Suprapubic skin (tissue), 4 donors: ENCODE results near the gene MCRIP2. TPM values are rescaled to one million over a fixed set of nuclear protein-coding genes. Genes with fewer than 3 reads are reported as not detected.

ENCODE experiments used
- DNase-seq, 2 donors: peaks; one replicate each; pipeline ENCODE4 v3.0.0-alpha.2; 2019; ENCODE audit warnings: low spot score in 2 of 2
- H3K27ac ChIP-seq: fragments of 200-600 bp; sonication (generic); one replicate; pipeline ENCODE4 v1.5.1; 2019
- H3K27me3 ChIP-seq: fragments of 200-600 bp; sonication (generic); one replicate; pipeline ENCODE4 v1.5.1; 2019
- H3K36me3 ChIP-seq: fragments of 200-600 bp; sonication (generic); one replicate; pipeline ENCODE4 v1.5.1; 2019
- H3K4me1 ChIP-seq: fragments of 200-600 bp; sonication (generic); one replicate; pipeline ENCODE4 v1.5.1; 2019
- H3K4me3 ChIP-seq: fragments of 200-600 bp; sonication (generic); one replicate; pipeline ENCODE4 v1.5.1; 2019; ENCODE audit warnings: mild to moderate bottlenecking
- H3K9me3 ChIP-seq: fragments of 200-600 bp; sonication (generic); one replicate; pipeline ENCODE4 v1.5.1; 2019
- CTCF ChIP-seq, 2 donors: fragments of 200-600 bp in 1 of 2; fragments of 450-650 bp in 1 of 2; sonication (generic) in 1 of 2; IDR thresholded peaks; one replicate each; pipeline ENCODE4 v1.5.1; 2016 to 2019; ENCODE audit warnings: antibody characterized with exemption in 2 of 2, mild to moderate bottlenecking in 1 of 2, moderate library complexity in 1 of 2
- EP300 ChIP-seq: sonication (generic); formaldehyde crosslinking; IDR thresholded peaks from one replicate; pipeline ENCODE4 v1.6.1; 2017; ENCODE audit warnings: antibody characterized with exemption
- POLR2A ChIP-seq, 2 donors: fragments of 450-650 bp; IDR thresholded peaks; one replicate each; pipeline ENCODE4 v1.6.1; 2017; ENCODE audit warnings: antibody characterized with exemption in 2 of 2, mild to moderate bottlenecking in 2 of 2, moderate library complexity in 2 of 2
- POLR2AphosphoS5 ChIP-seq, 3 donors: sonication (generic); formaldehyde crosslinking; IDR thresholded peaks; one replicate each; pipeline ENCODE4 v1.6.1; 2017; ENCODE audit warnings: antibody characterized with exemption in 3 of 3
- WGBS: methylation state at CpG from one replicate; pipeline ENCODE4 v1.1.5; 2018; 5-methylcytosine and 5-hydroxymethylcytosine counted together
- total RNA-seq, 4 donors: library from RNA; depleted of rRNA; stranded (reverse); fragments of >200 nt; gene quantifications; one replicate each; pipeline ENCODE4 v1.1.0, GENCODE V29; 2016

The MCRIP2 gene
- total RNA-seq, 4 donors from 2014 or later: 10.3 to 29.8 (median 24.2) TPM

GRCh38 chr16:600781-601180 lies 40.8 kb upstream of the MCRIP2 start:
- Histone ChIP-seq H3K4me3 (no peak overlapping the region), H3K36me3 (peaks cover 13% of the 10 kb centered on the region), H3K9me3 (no peaks in the 10 kb centered on the region), H3K27ac (no peak overlapping the region), H3K27me3 (no peaks in the 10 kb centered on the region), H3K4me1 (peaks cover 12% of the 10 kb centered on the region)
- DNase-seq: no peak
- WGBS: 66% methylated on average over 7 of the region's 7 CpGs
- TF ChIP-seq POLR2AphosphoS5 (IDR thresholded peaks at IDR 0.05): no peak
- TF ChIP-seq CTCF (IDR thresholded peaks at IDR 0.05): no peak
- TF ChIP-seq POLR2A (IDR thresholded peaks at IDR 0.05): no peak
- TF ChIP-seq EP300: no peak

- peaks cover 8% of the 10 kb centered on the region for H3K4me1 ChIP-seq
- no peak overlapping the region for H3K4me3 ChIP-seq
- H3K27ac ChIP-seq: no peak overlapping the region
- no peak for TF ChIP-seq POLR2AphosphoS5 (IDR thresholded peaks at IDR 0.05)
- no peak for TF ChIP-seq POLR2A (IDR thresholded peaks at IDR 0.05)
- TF ChIP-seq CTCF (IDR thresholded peaks at IDR 0.05): no peak
- no peak for TF ChIP-seq EP300
- 78% methylated on average over 5 of the region's 5 CpGs for WGBS
- DNase-seq: no peak
- H3K9me3 ChIP-seq: no peaks in the 10 kb centered on the region
- H3K36me3 ChIP-seq: peaks cover 10% of the 10 kb centered on the region
- no peaks in the 10 kb centered on the region for H3K27me3 ChIP-seq
Observed at GRCh38 chr16:603933-604332, 37.7 kb upstream of the MCRIP2 start.

GRCh38 chr16:606656-607307 lies 34.8 kb upstream of the MCRIP2 start:
- 97% methylated on average over 8 of the region's 22 CpGs for WGBS

GRCh38 chr16:608019-608418 lies 33.6 kb upstream of the MCRIP2 start:
- H3K4me1 ChIP-seq: peaks cover 24% of the 10 kb centered on the region
- peaks cover 6% of the 10 kb centered on the region for H3K36me3 ChIP-seq
- H3K9me3 ChIP-seq: no peaks in the 10 kb centered on the region
- WGBS: 75% methylated on average over 10 of the region's 10 CpGs
- H3K27ac ChIP-seq: no peak overlapping the region
- no peak for DNase-seq
- H3K27me3 ChIP-seq: no peaks in the 10 kb centered on the region
- H3K4me3 ChIP-seq: no peak overlapping the region
- TF ChIP-seq EP300 (no peak), CTCF (IDR thresholded peaks at IDR 0.05) (no peak), POLR2AphosphoS5 (IDR thresholded peaks at IDR 0.05) (no peak), POLR2A (IDR thresholded peaks at IDR 0.05) (no peak)

More at GRCh38 chr16:606656-607307, 34.8 kb upstream of the MCRIP2 start:
- TF ChIP-seq CTCF (IDR thresholded peaks at IDR 0.05): no peak
- no peak for TF ChIP-seq POLR2A (IDR thresholded peaks at IDR 0.05)
- TF ChIP-seq EP300: no peak
- no peak for TF ChIP-seq POLR2AphosphoS5 (IDR thresholded peaks at IDR 0.05)
- peaks cover 6% of the 10 kb centered on the region for H3K36me3 ChIP-seq
- DNase-seq: no peak
- H3K27ac ChIP-seq: no peak overlapping the region
- no peak overlapping the region for H3K4me3 ChIP-seq
- peaks cover 24% of the 10 kb centered on the region for H3K4me1 ChIP-seq
- no peaks in the 10 kb centered on the region for H3K9me3 ChIP-seq
- H3K27me3 ChIP-seq: no peaks in the 10 kb centered on the region

GRCh38 chr16:609316-609715 lies 32.3 kb upstream of the MCRIP2 start:
- TF ChIP-seq POLR2AphosphoS5 (IDR thresholded peaks at IDR 0.05): no peak
- no peak for TF ChIP-seq POLR2A (IDR thresholded peaks at IDR 0.05)
- TF ChIP-seq CTCF (IDR thresholded peaks at IDR 0.05): no peak
- no peak for TF ChIP-seq EP300
- Histone ChIP-seq H3K27ac (no peak overlapping the region), H3K4me1 (peaks cover 24% of the 10 kb centered on the region), H3K27me3 (no peaks in the 10 kb centered on the region), H3K4me3 (no peak overlapping the region), H3K36me3 (peaks cover 9% of the 10 kb centered on the region), H3K9me3 (no peaks in the 10 kb centered on the region)
- DNase-seq: no peak
- 88% methylated on average over 11 of the region's 13 CpGs for WGBS
